SK-N-MC (cell line): Measurements from ENCODE around the gene JMJD1C.

Experiments used
- EZH2 ChIP-seq: fragments of 200-600 bp; sonication (generic); IDR thresholded peaks from one replicate; pipeline ENCODE4 v1.6.1; 2017; ENCODE audit warnings: antibody characterized with exemption
- FOXP2 ChIP-seq: optimal IDR thresholded peaks from 2 replicates; pipeline ENCODE3; 2011; ENCODE audit warnings: mild to moderate bottlenecking, moderate library complexity; ENCODE audit not compliant: insufficient read depth; ENCODE audit errors: extremely low read length, control extremely low read depth
- POLR2AphosphoS5 ChIP-seq: IDR thresholded peaks from 2 replicates; pipeline ENCODE4 v1.6.1; 2012; ENCODE audit warnings: mild to moderate bottlenecking, low read depth, low read length, borderline replicate concordance

- no peak for TF ChIP-seq EZH2
- TF ChIP-seq POLR2AphosphoS5, result no peak
- TF ChIP-seq FOXP2, result no peak
These were observed 200.6 kb downstream of the JMJD1C start for GRCh38 chr10:63265222-63265617.
